Left ventricle myocardium inferior (tissue), 1 donor: ENCODE results near the gene C2orf74. TPM values are rescaled to one million over a fixed set of nuclear protein-coding genes. Genes with fewer than 3 reads are reported as not detected.
"Not testable (repeated sequence)": the region's sequence is repeated elsewhere in the genome, so short reads cannot be mapped to it uniquely, and the experiment has no call there.

ENCODE experiments used
- DNase-seq: peaks from one replicate; pipeline ENCODE4 v3.0.0-alpha.2; 2020
- H3K27ac ChIP-seq: fragments of 200-600 bp; replicated peaks from 2 replicates; pipeline ENCODE4 v1.8.0; 2021
- H3K27me3 ChIP-seq: fragments of 200-600 bp; 2 replicates; pipeline ENCODE4 v1.8.0; 2021; ENCODE audit warnings: low read depth
- H3K36me3 ChIP-seq: fragments of 200-600 bp; 2 replicates; pipeline ENCODE4 v1.8.0; 2021
- H3K4me1 ChIP-seq: fragments of 200-600 bp; 2 replicates; pipeline ENCODE4 v1.8.0; 2021
- H3K4me3 ChIP-seq: fragments of 200-600 bp; 2 replicates; pipeline ENCODE4 v1.8.0; 2021; ENCODE audit warnings: mild to moderate bottlenecking, moderate library complexity
- H3K9me3 ChIP-seq: fragments of 200-600 bp; replicated peaks from 2 replicates; pipeline ENCODE4 v1.8.0; 2021
- CTCF ChIP-seq: fragments of 200-600 bp; IDR thresholded peaks from 2 replicates; pipeline ENCODE4 v1.8.0; 2021; ENCODE audit warnings: antibody characterized with exemption, mild to moderate bottlenecking, borderline replicate concordance
- intact Hi-C: fragments of 100-400 bp; cut with micrococcal nuclease; formaldehyde crosslinking; loops from one replicate; pipeline ENCODE4 v1.11.0; 2022
- total RNA-seq: library from RNA; stranded (reverse); fragmentation: NEBNext Ultra II Directional; extraction: Animal tissue kit (Norgen Biotek cat#: 25700); gene quantifications from one replicate; pipeline ENCODE4 v1.2.1, GENCODE V29; 2021
- donor health status: DM: no; HTN: yes; CAD: no; lungs with severe emphysema.

C2orf74 gene
- total RNA-seq, 1 donor from 2014 or later, result 33.7 TPM

- peak; percentile 14 for TF ChIP-seq CTCF
- peaks cover 15% of the 10 kb centered on the region for H3K36me3 ChIP-seq
- intact Hi-C loops, result no loop called here
These were observed 17.2 kb upstream of the C2orf74 start for GRCh38 chr2:61144697-61145268.

GRCh38 chr2:61145990-61146389, 16.0 kb upstream of the C2orf74 start:
- TF ChIP-seq CTCF, result no peak
- H3K36me3 ChIP-seq, result peaks cover 25% of the 10 kb centered on the region
- intact Hi-C loops, result no loop called here
- peaks cover 16% of the 10 kb centered on the region for H3K4me1 ChIP-seq
- H3K4me3 ChIP-seq, result peak overlapping the region; percentile 72
- H3K27me3 ChIP-seq, result no peaks in the 10 kb centered on the region
- no peak for DNase-seq
- H3K9me3 ChIP-seq, result no peaks in the 10 kb centered on the region
- H3K27ac ChIP-seq, result peak overlapping the region; percentile 87

More at GRCh38 chr2:61144697-61145268, 17.2 kb upstream of the C2orf74 start:
- H3K27ac ChIP-seq, result peak overlapping the region; percentile 87
- peaks cover 16% of the 10 kb centered on the region for H3K4me1 ChIP-seq
- no peaks in the 10 kb centered on the region for H3K27me3 ChIP-seq
- H3K4me3 ChIP-seq, result peak overlapping the region; percentile 72
- DNase-seq, result peak; percentile 95
- no peaks in the 10 kb centered on the region for H3K9me3 ChIP-seq

- Histone ChIP-seq H3K4me1 (peaks cover 16% of the 10 kb centered on the region), H3K36me3 (peaks cover 35% of the 10 kb centered on the region)
- H3K9me3 ChIP-seq, intact Hi-C loops, H3K4me3 ChIP-seq, DNase-seq, H3K27ac ChIP-seq, H3K27me3 ChIP-seq: not testable (repeated sequence)
These were observed 13.9 kb upstream of the C2orf74 start for GRCh38 chr2:61148091-61148490.

GRCh38 chr2:61149074-61149473, 12.9 kb upstream of the C2orf74 start:
- H3K27me3 ChIP-seq, result no peaks in the 10 kb centered on the region
- peaks cover 35% of the 10 kb centered on the region for H3K36me3 ChIP-seq
- DNase-seq, result no peak
- no peak overlapping the region for H3K27ac ChIP-seq
- intact Hi-C loops, result no loop called here
- TF ChIP-seq CTCF, result no peak
- H3K4me3 ChIP-seq, result no peak overlapping the region
- H3K9me3 ChIP-seq, result no peaks in the 10 kb centered on the region
- peaks cover 16% of the 10 kb centered on the region for H3K4me1 ChIP-seq

GRCh38 chr2:61151436-61151835, 10.6 kb upstream of the C2orf74 start:
- Histone ChIP-seq H3K4me3 (no peak overlapping the region), H3K27me3 (no peaks in the 10 kb centered on the region), H3K4me1 (no peaks in the 10 kb centered on the region), H3K36me3 (peaks cover 35% of the 10 kb centered on the region), H3K27ac (no peak overlapping the region), H3K9me3 (no peaks in the 10 kb centered on the region)
- DNase-seq, result no peak
- intact Hi-C loops, result no loop called here
- TF ChIP-seq CTCF, result no peak

GRCh38 chr2:61157371-61158003, 4.5 kb upstream of the C2orf74 start:
- H3K27ac ChIP-seq, result no peak overlapping the region
- DNase-seq, result no peak
- intact Hi-C loops, result no loop called here
- TF ChIP-seq CTCF, result no peak
- no peak overlapping the region for H3K4me3 ChIP-seq
- peaks cover 5% of the 10 kb centered on the region for H3K4me1 ChIP-seq
- no peaks in the 10 kb centered on the region for H3K9me3 ChIP-seq
- no peaks in the 10 kb centered on the region for H3K27me3 ChIP-seq
- H3K36me3 ChIP-seq, result peaks cover 49% of the 10 kb centered on the region
